Neuronal stem cell (in vitro differentiated cells): ENCODE measurements around the gene SLC44A4.

ENCODE experiments used
- DNase-seq: peaks from one replicate; pipeline ENCODE4 v3.0.0-alpha.2; 2013; ENCODE audit warnings: low spot score
- H2AFZ ChIP-seq: one replicate; pipeline ENCODE4 v1.6.1; 2013; ENCODE audit warnings: mild to moderate bottlenecking, low read length, inconsistent platforms
- H2AK5ac ChIP-seq: 2 replicates; pipeline ENCODE4 v1.6.1; 2013; ENCODE audit warnings: low read depth, mild to moderate bottlenecking, inconsistent platforms, low read length, moderate library complexity, mixed read lengths
- H2BK120ac ChIP-seq: 2 replicates; pipeline ENCODE4 v1.6.1; 2013; ENCODE audit warnings: low read depth, mild to moderate bottlenecking, inconsistent platforms, low read length, moderate library complexity, mixed read lengths
- H2BK12ac ChIP-seq: one replicate; pipeline ENCODE4 v1.6.1; 2013; ENCODE audit warnings: low read length, inconsistent platforms
- H2BK15ac ChIP-seq: 2 replicates; pipeline ENCODE4 v1.6.1; 2013; ENCODE audit warnings: mild to moderate bottlenecking, low read length, inconsistent platforms, mixed read lengths
- H2BK5ac ChIP-seq: one replicate; pipeline ENCODE4 v1.6.1; 2013; ENCODE audit warnings: inconsistent platforms, mild to moderate bottlenecking, low read length, moderate library complexity
- H3K14ac ChIP-seq: one replicate; pipeline ENCODE4 v1.6.1; 2013; ENCODE audit warnings: low read length, inconsistent platforms
- H3K18ac ChIP-seq: 2 replicates; pipeline ENCODE4 v1.6.1; 2013; ENCODE audit warnings: low read length, inconsistent platforms
- H3K23ac ChIP-seq: 2 replicates; pipeline ENCODE4 v1.6.1; 2013; ENCODE audit warnings: low read depth, mild to moderate bottlenecking, mixed read lengths, low read length, inconsistent platforms; ENCODE audit not compliant: poor library complexity
- H3K27ac ChIP-seq: replicated peaks from 3 replicates; pipeline ENCODE4 v1.5.1; 2013; ENCODE audit warnings: low read length, inconsistent platforms
- H3K27me3 ChIP-seq, 3 experiments: 2 replicates each; pipeline ENCODE4 v1.6.1; 2013; ENCODE audit warnings: low read length in 3 of 3, mild to moderate bottlenecking in 2 of 3, inconsistent platforms in 1 of 3, low read depth in 1 of 3, mixed read lengths in 1 of 3, moderate library complexity in 1 of 3; ENCODE audit not compliant: control insufficient read depth in 3 of 3, insufficient read depth in 3 of 3
- H3K36me3 ChIP-seq, 2 donors: replicated peaks in 1 of 2; 2 replicates each; pipeline ENCODE4 v1.6.1; 2013; ENCODE audit warnings: low read length in 2 of 2; ENCODE audit not compliant: control insufficient read depth in 2 of 2, insufficient read depth in 2 of 2
- H3K4ac ChIP-seq: 2 replicates; pipeline ENCODE4 v1.6.1; 2013; ENCODE audit warnings: inconsistent platforms, mild to moderate bottlenecking, low read length, moderate library complexity
- H3K4me1 ChIP-seq, 2 donors: 1 replicate in 1 of 2; 2 replicates in 1 of 2; pipeline ENCODE4 v1.6.1; 2013; ENCODE audit warnings: low read length in 2 of 2, low read depth in 1 of 2; ENCODE audit not compliant: control insufficient read depth in 2 of 2, insufficient read depth in 1 of 2
- H3K4me2 ChIP-seq: one replicate; pipeline ENCODE4 v1.6.1; 2013; ENCODE audit warnings: mild to moderate bottlenecking, low read length, inconsistent platforms; ENCODE audit not compliant: insufficient read depth, poor library complexity, severe bottlenecking
- H3K4me3 ChIP-seq, 2 donors: 2 replicates each; pipeline ENCODE4 v1.5.1; 2013; ENCODE audit warnings: low read length in 2 of 2, mild to moderate bottlenecking in 2 of 2, inconsistent platforms in 1 of 2, moderate library complexity in 1 of 2
- H3K79me1 ChIP-seq: one replicate; pipeline ENCODE4 v1.6.1; 2013; ENCODE audit warnings: low read depth, mild to moderate bottlenecking, inconsistent platforms, low read length, moderate library complexity
- H3K9ac ChIP-seq: one replicate; pipeline ENCODE4 v1.6.1; 2013; ENCODE audit warnings: mild to moderate bottlenecking, low read depth, low read length, inconsistent platforms; ENCODE audit not compliant: poor library complexity
- H3K9me3 ChIP-seq, 2 donors: replicated peaks in 1 of 2; 2 replicates each; pipeline versions ENCODE3 to v1.6.1; 2013; ENCODE audit warnings: low read length in 2 of 2, mild to moderate bottlenecking in 2 of 2, inconsistent platforms in 1 of 2, low read depth in 1 of 2, mixed read lengths in 1 of 2, moderate library complexity in 1 of 2; ENCODE audit not compliant: control insufficient read depth in 2 of 2, insufficient read depth in 1 of 2
- H4K8ac ChIP-seq: one replicate; pipeline ENCODE4 v1.6.1; 2013; ENCODE audit warnings: low read depth, mild to moderate bottlenecking, inconsistent platforms, low read length, moderate library complexity
- H4K91ac ChIP-seq: one replicate; pipeline ENCODE4 v1.6.1; 2013; ENCODE audit warnings: low read length, low read depth, mild to moderate bottlenecking, inconsistent platforms; ENCODE audit not compliant: poor library complexity
- WGBS, 2 donors: extraction: QIAGEN DNeasy Blood & Tissue Kit; methylation state at CpG; one replicate each; pipeline ENCODE4 v1.1.7; 2013; ENCODE audit warnings: missing lambda C conversion rate in 2 of 2, mixed read lengths in 1 of 2; ENCODE audit not compliant: insufficient read length in 2 of 2, insufficient replicate concordance in 1 of 2; ENCODE audit errors: extremely low coverage in 2 of 2; 5-methylcytosine and 5-hydroxymethylcytosine counted together

Gene SLC44A4

DNA sequence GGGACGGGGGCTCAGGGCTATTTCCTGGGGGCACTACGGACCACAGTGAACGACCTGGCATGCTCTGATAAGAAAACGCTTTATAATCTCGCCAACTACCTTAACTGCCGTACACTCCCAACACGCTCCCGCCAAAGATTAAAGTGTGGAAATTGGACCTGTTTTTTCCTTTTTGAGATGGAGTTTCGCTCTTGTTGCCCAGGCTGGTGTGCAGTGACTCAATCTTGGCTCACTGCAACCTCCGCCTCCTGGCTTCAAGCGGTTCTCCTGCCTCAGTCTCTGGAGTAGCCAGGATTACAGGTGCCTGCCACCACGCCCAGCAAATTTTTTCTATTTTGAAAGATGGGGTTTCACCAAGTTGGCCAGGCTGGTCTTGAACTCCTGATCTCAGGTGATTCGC lies 346 bp upstream of the SLC44A4 start:
- Histone ChIP-seq H3K4me1 (no peaks in the 10 kb centered on the region), H3K36me3 (peaks cover 40 to 46% of the 10 kb centered on the region in 2 donors), H3K27me3 (no peaks in the 10 kb centered on the region), H2BK120ac (no peak overlapping the region), H3K4me3 (no peak overlapping the region), H3K23ac (no peak overlapping the region), H2AFZ (no peak overlapping the region), H3K4me2 (no peak overlapping the region), H4K91ac (no peak overlapping the region), H3K9ac (no peak overlapping the region), H3K79me1 (no peaks in the 10 kb centered on the region), H3K14ac (no peak overlapping the region), H3K18ac (no peak overlapping the region), H3K9me3 (no peaks in the 10 kb centered on the region), H2BK12ac (no peak overlapping the region), H4K8ac (no peak overlapping the region), H3K4ac (no peak overlapping the region), H3K27ac (no peak overlapping the region), H2BK5ac (no peak overlapping the region), H2BK15ac (no peak overlapping the region), H2AK5ac (no peak overlapping the region)
- WGBS, 2 donors: no CpG with 5 or more reads among the region's 13 CpGs
- no peak for DNase-seq

GRCh38 chr6:31878222-31878621 lies 575 bp downstream of the SLC44A4 start:
- Histone ChIP-seq H3K4me2 (no peak overlapping the region), H3K23ac (no peak overlapping the region), H2AFZ (no peak overlapping the region), H3K4me3 (no peak overlapping the region), H3K4ac (no peak overlapping the region), H2BK15ac (no peak overlapping the region), H3K9ac (no peak overlapping the region), H4K91ac (no peak overlapping the region), H3K27me3 (no peaks in the 10 kb centered on the region), H3K4me1 (no peaks in the 10 kb centered on the region), H2AK5ac (peak overlapping the region; percentile 10), H2BK5ac (no peak overlapping the region), H4K8ac (no peak overlapping the region), H3K18ac (no peak overlapping the region), H3K79me1 (no peaks in the 10 kb centered on the region), H3K36me3 (peaks cover 34 to 36% of the 10 kb centered on the region in 2 donors), H3K14ac (no peak overlapping the region), H2BK12ac (no peak overlapping the region), H3K27ac (no peak overlapping the region), H3K9me3 (no peaks in the 10 kb centered on the region), H2BK120ac (no peak overlapping the region)
- DNase-seq: no peak
- WGBS, 2 donors: no CpG with 5 or more reads among the region's 3 CpGs

DNA sequence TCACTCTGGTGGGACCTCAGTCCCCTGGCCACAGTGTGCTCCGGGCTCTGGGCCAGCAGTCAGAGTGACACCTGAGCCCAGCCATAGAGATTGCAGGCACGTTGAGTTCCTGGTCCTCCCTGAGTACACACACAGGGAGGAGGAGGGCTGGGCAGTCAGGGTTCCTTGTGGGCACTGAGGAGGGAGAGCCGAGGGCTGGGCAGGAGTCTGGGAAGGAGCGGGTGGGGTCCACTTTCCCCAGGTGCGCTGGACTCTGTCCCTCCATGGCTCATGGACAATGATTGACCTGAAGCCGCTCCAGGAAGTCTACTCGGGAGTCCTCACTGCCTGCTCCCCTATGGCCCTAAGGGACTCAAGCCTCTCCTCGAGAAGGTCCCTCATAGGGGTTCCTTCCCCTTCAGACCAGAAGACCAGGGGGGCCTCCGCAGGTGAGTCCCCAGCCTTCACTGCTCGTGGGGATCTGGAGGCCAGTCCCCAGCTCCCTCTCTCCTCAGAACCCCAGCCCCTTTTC lies 1.1 kb downstream of the SLC44A4 start:
- Histone ChIP-seq H3K4ac (no peak overlapping the region), H3K9me3 (no peaks in the 10 kb centered on the region)

GRCh38 chr6:31877125-31877650 lies 1.6 kb downstream of the SLC44A4 start:
- no CpG with 5 or more reads among the region's 3 CpGs for WGBS, 2 donors
- H3K18ac ChIP-seq: no peak overlapping the region
- no peak overlapping the region for H4K8ac ChIP-seq
- H3K9me3 ChIP-seq: no peaks in the 10 kb centered on the region
- H2BK120ac ChIP-seq: no peak overlapping the region
- no peak overlapping the region for H2BK15ac ChIP-seq
- no peak overlapping the region for H3K27ac ChIP-seq
- no peaks in the 10 kb centered on the region for H3K79me1 ChIP-seq
- no peak overlapping the region for H2AK5ac ChIP-seq
- H3K14ac ChIP-seq: no peak overlapping the region
- H3K27me3 ChIP-seq: no peaks in the 10 kb centered on the region
- H4K91ac ChIP-seq: no peak overlapping the region
- H3K4me3 ChIP-seq: no peak overlapping the region
- peaks cover 23 to 26% of the 10 kb centered on the region in 2 donors for H3K36me3 ChIP-seq
- DNase-seq: no peak
- no peak overlapping the region for H3K9ac ChIP-seq
- no peak overlapping the region for H3K4ac ChIP-seq
- H3K4me1 ChIP-seq: no peaks in the 10 kb centered on the region
- peak overlapping the region; percentile 42 for H2BK5ac ChIP-seq
- no peak overlapping the region for H3K4me2 ChIP-seq
- H3K23ac ChIP-seq: peak overlapping the region; percentile 51
- no peak overlapping the region for H2BK12ac ChIP-seq
- H2AFZ ChIP-seq: no peak overlapping the region

More for the DNA sequence above, 1.1 kb downstream of the SLC44A4 start:
- Histone ChIP-seq H2BK15ac (no peak overlapping the region), H3K18ac (no peak overlapping the region), H3K4me2 (no peak overlapping the region), H2BK120ac (no peak overlapping the region), H4K8ac (no peak overlapping the region), H2BK5ac (peak overlapping the region; percentile 42), H3K27ac (no peak overlapping the region), H3K27me3 (no peaks in the 10 kb centered on the region), H3K36me3 (peaks cover 28 to 31% of the 10 kb centered on the region in 2 donors), H4K91ac (no peak overlapping the region), H3K4me3 (no peak overlapping the region), H3K79me1 (no peaks in the 10 kb centered on the region), H2AFZ (no peak overlapping the region), H3K23ac (peak overlapping the region; percentile 27), H3K14ac (no peak overlapping the region), H2AK5ac (no peak overlapping the region), H3K4me1 (no peaks in the 10 kb centered on the region), H3K9ac (no peak overlapping the region), H2BK12ac (no peak overlapping the region)
- no CpG with 5 or more reads among the region's 10 CpGs for WGBS, 2 donors
- no peak for DNase-seq
